Stimulated activated CD4-positive, alpha-beta T cell treated with anti-CD3 and anti-CD28 coated beads, Interleukin-15, amount 100 ng/mL, for 24 hours (primary cell): ENCODE results near the gene GNL2.
"Not testable (repeated sequence)": the region's sequence is repeated elsewhere in the genome, so short reads cannot be mapped to it uniquely, and the experiment has no call there.

Source experiments
- DNase-seq: peaks from one replicate; pipeline ENCODE4 v3.0.0-alpha.2; 2020

The GNL2 gene

GRCh38 chr1:37606481-37607263 is 10.9 kb upstream of the GNL2 start:
- DNase-seq, result no peak

- DNase-seq, result no peak
These were observed 10.2 kb upstream of the GNL2 start for GRCh38 chr1:37605806-37606474.

GRCh38 chr1:37605061-37605650 is 9.4 kb upstream of the GNL2 start:
- no peak for DNase-seq

- peak; percentile 38 for DNase-seq
These were observed 7.3 kb upstream of the GNL2 start for GRCh38 chr1:37602750-37603694.

GRCh38 chr1:37601441-37601840 is 5.7 kb upstream of the GNL2 start:
- no peak for DNase-seq

- DNase-seq, result no peak
These were observed 4.2 kb upstream of the GNL2 start for GRCh38 chr1:37599940-37600339.

- DNase-seq, result no peak
These were observed 488 bp upstream of the GNL2 start for GRCh38 chr1:37596182-37596667.

DNA sequence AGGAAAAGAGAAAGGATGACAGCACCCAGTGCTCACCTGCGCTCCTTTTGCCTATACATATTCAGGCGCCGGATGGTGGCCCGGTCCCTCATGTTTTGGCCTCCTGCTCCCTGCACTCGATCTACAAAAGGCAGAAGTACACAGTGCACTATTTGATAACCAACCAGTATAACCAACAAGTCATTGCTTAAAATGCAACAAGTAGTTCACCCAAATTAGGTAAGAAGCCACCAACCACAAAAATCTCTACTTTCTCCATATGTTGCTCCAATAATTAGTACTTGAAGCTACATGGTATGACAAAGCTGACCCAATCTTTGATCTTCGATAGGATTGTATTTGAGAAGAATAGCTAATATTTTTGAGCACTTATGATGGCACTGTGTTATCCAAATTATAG is 2.0 kb downstream of the GNL2 start:
- DNase-seq, result no peak

GRCh38 chr1:37588939-37589338 is 6.8 kb downstream of the GNL2 start:
- DNase-seq, result no peak

GRCh38 chr1:37584544-37584943 is 11.2 kb downstream of the GNL2 start:
- DNase-seq, result not testable (repeated sequence)

GRCh38 chr1:37575692-37576091 is 20.0 kb downstream of the GNL2 start:
- no peak for DNase-seq

- no peak for DNase-seq
These were observed 20.8 kb downstream of the GNL2 start for GRCh38 chr1:37574834-37575480.

- DNase-seq, result no peak
These were observed 25.0 kb downstream of the GNL2 start for GRCh38 chr1:37570528-37571334.

DNA sequence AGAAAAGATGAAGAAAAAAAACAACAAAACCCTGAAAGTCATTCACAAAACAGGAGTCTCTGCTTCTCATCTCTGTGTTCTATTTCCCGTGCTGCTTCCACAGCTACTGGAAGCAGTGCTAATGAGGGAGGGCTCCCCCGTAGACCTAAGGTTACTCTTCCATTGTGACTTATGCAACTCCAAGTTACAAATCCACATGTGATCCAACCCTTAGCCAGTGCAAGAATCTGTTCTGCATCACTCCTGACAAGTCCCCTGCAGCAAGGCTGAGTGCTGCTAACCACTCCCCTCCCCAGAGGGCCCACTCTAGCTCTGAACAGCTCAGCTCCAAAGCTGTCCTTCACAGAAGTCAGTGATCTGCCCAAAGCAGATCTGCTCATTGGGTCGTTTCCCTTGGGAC is 28.7 kb downstream of the GNL2 start:
- no peak for DNase-seq

- DNase-seq, result no peak
These were observed 30.8 kb downstream of the GNL2 start for GRCh38 chr1:37564892-37565291.

DNA sequence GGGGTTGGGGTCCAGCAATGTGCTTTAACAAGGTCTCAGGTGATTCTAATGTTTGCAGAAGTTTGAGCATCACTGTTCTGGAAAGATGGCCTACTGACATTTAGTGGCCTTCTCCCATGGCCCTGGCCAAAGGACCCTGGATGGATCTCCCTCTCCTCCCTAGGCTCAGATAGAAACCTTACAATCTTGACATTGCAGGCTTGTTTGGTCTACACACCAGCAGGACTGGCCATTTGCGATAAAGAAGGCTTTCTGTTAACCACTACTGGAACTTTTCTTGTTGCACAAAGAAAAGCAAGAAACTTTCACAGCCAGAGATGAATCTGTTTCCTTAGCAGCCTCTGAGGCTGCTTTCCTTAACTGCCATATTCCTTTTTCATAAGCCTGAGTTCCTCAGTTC is 32.8 kb downstream of the GNL2 start:
- DNase-seq, result no peak

DNA sequence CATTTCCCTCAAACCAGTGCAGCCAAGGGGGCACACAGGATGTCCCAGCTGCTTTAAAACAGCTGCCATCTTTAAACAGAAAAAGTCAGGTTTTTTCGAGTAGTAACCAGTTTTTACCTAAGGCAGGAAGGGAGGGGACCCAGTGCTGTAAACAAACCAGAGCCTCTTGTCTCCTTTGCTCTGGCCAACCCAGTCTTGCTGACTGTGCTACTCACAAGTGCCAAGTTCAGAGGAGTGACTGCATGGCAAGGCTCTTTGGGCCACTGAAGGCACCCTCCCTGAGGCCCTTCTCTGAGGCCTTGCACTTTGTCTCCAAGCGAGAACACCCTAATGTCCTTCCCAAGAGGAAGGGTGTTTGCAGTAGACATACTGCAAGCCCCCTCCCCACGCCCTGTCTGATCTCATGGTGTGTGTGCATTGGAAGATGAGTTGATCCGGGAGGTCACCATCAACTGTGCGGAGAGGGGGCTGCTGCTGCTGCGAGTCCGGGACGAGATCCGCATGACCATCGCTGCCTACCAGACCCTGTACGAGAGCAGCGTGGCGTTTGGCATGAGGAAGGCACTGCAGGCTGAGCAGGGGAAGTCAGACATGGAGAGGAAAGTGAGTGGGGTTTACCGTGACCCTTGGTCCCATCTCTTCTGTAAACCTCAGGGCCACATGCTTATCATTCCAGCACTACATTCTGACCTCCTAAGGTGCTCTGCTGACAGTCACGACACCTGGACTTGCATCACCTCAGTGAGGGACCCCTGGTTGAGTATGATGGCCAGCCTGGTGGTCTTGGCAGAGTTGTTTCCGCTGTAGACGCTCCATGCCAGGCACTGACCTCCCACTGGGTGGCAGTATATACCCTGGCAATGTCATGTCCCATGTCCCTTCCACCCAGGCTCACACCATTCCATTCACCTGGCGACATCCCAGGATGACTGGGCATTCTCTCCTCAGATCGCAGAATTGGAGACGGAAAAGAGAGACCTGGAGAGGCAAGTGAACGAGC is 34.3 kb downstream of the GNL2 start:
- peak; percentile 55 for DNase-seq

GRCh38 chr1:37560401-37561132 is 35.2 kb downstream of the GNL2 start:
- DNase-seq, result no peak

GRCh38 chr1:37559957-37560379 is 35.8 kb downstream of the GNL2 start:
- DNase-seq, result not testable (repeated sequence)
